Bone marrow (tissue), 2 donors: ENCODE data around the gene FAM241A.
"Not testable (repeated sequence)": the region's sequence is repeated elsewhere in the genome, so short reads cannot be mapped to it uniquely, and the experiment has no call there.

Source experiments
- DNase-seq, 2 donors: peaks; one replicate each; lab custom pipeline; 2025; lab: John Stamatoyannopoulos, UW

FAM241A gene

DNA sequence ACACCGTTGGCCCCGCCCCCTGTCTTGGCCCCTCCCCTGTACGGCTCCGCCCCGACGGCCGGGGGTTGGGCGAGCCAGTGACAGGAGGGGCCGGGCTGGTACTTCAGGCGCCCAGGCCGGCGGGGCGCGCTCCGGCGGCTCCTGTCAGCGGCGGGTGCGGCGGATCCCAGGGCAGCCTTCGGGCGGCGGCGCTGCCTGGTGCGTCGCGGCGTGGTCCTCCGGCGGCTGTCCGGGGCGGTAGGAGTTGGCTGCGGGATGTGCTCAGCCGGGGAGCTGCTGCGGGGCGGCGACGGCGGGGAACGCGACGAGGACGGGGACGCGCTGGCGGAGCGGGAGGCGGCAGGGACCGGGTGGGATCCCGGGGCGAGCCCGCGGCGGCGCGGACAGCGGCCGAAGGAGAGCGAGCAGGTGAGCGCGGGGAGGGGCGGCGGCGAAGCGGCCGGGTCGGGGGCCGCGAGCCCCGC lies at the start of gene FAM241A:
Gene FAM241A (plus strand): TSS at position 129 of the 464 bp plus-strand sequence. CDS start 127 bp downstream, at position 256.
- peak; percentile 61 to 77 for DNase-seq

DNA sequence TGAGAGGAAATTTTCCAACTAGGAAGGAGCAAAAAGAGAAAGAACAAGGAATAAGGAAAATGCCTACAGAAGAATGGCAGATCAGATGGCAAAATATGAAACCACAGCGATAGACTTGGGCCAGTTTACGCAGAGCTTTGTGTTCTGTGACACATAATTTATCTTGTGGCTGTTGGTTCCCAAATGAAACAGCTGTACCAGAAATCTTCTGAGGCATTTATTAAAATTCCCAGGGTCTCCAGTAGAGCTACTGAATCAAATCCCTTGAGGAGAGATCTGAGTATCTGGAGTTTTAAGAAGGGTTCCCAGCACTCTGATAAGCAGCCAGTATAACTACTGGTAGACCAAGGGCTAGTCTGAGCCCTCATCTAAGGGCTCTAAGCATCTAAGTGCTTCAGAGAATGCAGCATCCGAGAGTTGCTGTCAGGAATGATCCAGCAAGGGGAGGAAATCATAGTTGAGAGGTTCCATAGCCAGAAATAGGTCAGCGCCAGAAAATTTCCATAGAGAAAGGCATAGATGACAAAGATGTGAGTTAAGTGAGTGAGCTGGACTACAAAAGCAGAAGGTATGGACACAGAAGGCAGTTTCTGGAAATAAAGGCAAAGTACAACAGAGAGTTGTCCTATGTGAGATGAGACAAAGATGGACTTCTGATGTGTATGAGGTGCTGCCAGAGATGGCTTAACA lies 46.3 kb upstream of the FAM241A start:
- no peak for DNase-seq

DNA sequence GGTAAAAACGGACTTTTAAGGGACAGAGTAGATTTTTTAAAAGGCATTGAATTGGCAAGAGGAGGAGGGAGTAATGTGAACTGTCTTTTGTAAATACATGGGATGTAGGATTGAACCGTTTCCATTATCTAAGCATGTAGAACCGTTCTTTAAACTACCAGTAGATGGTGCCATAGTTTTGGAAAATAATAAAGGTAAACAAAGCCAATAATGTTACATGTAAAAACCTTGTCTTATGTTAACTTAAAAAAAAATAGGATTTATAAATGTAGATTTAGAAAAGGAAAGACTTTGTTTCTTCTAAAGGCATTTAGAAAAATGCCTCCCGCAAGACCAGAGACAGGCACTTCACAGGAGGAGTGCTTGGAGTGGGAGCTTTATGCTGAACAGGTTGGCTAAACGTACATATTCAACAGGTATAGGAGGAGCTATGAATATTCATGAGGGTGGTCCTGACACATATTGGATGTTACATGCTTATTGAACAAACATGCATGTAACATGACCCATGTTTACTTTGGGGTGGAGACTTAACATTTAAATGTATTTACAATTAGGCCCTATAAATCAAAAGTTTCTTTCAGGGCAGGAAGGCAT lies 45.5 kb upstream of the FAM241A start:
- peak in 1 of 2 donors; percentile 52 for DNase-seq

DNA sequence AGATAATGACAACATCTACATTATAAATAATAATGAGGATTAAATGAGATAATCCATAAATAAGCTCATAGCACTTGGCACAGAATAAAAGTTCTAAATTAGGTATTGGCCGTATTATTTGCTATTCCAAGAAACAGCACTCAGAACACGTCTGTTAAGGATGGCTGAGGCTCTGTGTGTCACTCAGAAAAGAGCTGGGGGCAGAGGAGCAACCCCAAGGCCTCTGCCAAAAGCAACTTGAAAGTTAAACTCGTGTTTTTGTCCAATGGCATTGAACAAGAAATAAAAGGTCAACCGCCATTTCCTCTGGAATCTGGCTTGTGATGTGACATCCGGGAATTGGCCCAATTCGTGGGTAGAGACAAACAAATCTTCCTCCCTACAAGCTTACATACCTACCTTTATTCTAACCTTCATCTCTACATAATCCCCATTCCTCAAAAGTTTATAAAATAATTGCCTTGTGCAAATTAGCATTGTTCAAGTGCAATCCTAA lies 42.3 kb upstream of the FAM241A start:
- DNase-seq = no peak

DNA sequence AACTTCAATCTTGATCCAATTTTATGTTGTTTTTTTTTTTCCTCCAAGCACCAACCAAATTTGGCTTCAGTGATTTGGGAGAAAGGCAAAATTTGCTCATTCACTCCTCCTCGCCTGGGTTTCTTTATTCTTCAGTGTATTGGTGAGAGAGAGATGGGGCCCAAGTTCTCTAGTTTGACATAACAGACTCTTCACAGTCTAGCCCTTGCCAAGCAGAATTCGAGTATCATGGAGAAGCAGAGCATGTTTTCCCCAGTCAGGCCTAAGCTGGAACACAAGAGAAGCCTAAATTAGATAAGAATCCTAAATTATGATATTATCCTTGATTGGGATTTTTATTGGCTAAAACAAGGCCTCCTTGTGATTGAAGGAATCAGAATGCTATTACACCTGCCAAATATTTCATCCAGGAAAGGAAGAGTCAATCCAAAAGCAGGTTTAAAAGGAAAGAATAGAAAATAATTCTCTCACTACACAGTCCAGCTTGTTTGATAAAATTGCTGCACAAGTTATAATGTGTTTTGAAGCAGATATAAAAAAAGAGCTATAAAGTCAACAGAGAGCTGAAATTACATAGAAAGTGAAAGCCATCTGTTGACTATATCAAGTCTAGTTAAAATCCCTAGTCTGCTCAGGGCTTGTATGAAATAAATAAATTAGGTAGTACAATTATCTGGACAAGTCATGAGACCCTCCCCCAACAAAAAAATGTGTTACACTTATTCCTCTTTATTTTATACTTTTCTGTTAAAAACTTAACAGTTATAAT lies 39.9 kb upstream of the FAM241A start:
- no peak for DNase-seq

DNA sequence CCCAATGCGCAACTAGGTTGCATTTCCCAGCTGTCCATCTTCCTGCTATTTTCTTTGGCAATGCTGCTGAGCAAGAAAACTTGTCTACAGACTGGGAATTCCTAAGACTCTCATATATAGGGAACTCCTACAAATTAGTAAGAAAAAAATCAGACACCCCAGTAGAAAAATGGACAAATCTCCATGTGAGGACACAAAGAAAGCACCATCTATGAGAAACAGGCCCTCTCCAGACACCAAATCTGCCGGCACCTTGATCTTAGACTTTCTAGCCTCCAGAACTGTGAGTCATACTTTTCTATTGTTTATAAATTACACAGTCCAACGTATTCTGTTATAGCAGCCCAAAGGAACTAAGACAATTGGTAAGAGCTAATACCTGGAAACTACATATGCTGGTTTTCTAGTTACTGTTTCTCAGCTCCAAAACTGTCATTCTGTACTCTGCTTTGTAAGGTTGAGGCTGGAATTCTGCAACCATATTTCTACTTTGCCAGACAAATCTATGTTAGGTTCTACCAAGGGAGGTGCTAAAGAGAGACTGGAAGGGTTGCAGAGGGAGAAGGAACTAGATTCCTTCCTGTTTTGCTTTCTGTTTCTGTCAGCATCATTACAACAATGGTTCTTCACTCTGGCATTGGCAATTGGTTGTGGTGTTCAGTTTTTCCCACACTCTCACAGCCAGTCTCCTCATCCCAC lies 35.7 kb upstream of the FAM241A start:
- peak in 1 of 2 donors; percentile 65 for DNase-seq

DNA sequence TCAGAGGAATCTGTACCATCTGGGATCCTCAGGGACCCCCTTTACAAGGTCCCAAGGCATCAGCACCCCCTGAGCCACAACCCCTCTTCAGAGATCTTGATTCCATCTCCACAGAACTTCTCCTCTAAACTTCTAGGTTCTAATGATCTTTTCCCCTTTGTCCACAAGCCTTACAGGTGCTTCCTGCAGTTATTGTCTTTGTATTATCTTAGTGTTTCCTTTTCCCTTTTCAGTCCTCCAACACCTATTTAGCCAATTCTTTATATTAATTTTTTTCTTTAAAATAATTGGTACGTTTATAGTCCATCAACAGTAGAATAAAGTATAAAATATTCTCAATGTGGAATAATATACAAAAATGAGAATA lies 35.2 kb upstream of the FAM241A start:
- no peak for DNase-seq

DNA sequence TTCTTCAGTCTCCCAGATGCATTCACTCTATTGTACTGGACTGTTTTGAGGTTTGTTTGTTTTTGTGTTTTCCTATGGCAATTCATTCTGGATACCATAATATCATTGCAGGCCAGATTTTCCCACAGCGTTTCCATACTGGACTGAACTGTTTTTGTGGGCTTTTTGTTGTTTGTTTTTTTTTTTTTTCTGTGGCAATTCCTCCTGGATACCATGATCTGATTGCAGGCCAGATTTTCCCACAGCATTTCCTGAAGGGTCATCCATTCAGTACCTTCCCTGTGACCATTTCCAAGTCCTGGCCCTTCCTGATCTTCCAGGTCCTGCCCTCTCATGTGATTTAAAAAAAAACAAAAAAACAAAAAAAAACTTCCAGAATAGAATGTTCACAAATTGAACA lies 33.9 kb upstream of the FAM241A start:
- DNase-seq = no peak

DNA sequence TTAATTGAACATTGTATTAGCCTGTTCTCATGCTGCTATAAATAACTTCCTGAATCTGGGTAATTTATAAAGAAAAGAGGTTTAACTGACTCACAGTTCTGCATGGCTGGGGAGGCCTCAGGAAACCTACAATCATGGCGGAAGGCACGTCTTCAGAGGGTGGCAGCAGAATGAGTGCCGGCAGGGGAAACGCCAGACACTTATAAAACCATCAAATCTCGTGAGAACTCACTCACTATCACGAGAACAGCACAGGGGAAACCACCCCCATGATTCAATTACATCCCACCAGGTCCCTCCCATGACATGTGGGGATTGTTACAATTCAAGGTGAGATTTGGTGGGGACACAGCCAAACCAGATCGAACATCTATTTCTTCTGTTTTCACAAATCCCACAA lies 33.2 kb upstream of the FAM241A start:
- DNase-seq = not testable (repeated sequence)

DNA sequence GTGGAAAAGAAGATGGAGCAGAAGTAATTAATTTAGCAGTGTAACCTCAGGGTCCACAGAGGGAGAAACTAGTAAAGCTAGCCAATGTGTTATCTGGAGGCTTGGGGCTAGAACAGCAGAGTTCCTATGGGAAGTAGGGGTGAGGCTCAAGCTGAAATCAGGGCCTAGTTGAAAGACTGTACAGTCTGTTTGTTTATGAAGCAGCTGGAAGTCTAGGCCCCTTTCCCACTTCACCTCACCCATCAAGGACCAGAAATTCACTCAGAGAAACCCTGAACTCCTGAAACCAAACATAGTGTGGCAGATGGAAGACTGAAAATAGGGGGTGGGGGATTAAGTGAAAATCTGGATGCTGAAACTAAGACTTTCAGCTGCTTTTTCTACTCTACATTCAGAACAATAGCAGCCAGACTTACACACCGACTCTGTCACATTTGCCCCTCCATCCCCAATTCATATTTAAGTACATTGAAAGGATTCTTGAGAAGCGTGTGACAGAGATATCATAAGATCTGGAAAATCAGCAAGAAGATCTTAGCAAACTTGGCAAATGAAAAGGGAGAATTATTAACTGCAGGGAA lies 32.6 kb upstream of the FAM241A start:
- DNase-seq = no peak

DNA sequence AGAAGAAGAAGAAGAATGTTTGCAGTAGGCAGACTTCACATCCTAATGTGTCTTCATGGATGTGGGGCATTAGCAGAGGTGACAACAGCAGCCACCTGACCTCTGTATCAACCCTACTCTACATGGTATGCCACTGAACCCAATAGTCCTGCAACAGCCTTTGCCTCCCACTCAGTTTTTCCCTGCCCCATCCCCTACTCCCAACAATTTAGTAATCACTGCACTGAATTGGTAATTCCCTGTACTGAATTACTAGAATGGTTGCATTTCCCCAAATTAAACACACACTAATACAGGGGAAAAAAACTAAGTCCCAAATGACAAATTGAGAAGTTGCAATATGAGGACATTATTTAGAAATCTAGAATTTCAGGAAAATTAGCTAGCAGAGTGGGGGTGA lies 31.4 kb upstream of the FAM241A start:
- DNase-seq = no peak

DNA sequence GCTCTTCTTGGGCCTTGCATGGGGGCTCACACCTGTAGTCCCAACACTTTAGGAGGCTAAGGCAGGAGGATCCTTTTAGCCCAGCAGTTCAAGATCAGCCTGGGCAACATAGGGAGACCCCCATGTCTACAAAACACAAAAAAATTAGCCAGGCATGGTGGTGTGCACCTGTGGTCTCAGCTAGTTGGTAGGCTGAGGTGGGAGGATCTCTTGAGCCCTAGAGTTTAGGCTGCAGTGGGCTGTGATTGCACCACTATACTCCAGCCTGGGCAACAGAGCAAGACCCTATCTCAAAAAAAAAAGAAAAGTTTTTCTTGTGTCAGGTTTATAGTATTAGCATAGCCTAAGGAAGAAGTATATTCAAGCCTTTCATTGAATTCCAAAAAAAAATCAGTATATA lies 30.8 kb upstream of the FAM241A start:
- no peak for DNase-seq

DNA sequence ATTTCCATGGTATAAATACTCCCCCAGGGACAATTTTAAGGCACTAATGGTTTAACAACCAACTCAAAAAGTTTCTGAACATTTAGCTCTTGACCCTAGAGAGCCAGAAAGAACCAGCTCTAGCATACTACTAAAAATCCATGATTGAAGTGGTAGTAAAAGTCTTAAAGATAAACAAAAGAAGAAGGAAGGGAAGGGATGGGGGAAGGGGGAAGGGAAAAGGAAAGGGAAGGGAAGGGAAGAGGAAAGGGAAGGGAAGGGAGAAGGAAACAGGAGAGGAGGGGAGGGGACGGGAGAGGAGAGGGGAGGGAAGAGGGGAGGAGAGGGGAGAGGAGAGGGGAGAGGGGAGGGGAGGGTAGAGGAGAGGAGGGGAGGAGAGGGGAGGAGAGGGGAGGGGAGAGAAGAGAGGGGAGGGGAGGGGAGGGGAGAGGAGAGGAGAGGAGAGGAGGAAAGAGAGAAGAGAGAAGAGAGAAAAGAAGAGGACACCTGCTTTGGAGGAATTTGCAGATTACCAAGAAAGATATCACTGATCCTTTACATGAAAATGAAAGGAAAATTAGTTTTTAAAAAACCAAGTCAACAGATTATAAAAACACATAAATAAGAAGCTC lies 26.4 kb upstream of the FAM241A start:
- no peak for DNase-seq

DNA sequence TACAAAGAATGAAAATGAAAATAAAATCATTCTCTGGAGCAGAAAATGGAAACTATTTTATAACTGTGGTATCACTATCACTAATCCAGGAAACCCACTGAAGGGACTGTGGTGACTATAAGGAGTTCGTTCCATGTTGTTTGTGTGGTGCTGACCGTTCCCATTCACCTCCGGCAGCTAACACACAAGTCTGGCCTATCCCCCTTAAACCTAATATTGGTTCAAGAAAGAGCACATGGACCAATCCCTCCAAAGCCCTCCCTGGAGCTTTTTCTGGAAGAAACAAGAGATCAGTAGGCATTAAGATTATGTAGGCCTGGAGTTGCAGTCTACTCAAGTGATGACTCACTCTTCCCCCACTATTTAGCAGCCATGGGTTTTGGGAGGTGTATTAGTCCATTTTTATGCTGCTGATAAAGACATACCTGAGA lies 25.9 kb upstream of the FAM241A start:
- DNase-seq = no peak

DNA sequence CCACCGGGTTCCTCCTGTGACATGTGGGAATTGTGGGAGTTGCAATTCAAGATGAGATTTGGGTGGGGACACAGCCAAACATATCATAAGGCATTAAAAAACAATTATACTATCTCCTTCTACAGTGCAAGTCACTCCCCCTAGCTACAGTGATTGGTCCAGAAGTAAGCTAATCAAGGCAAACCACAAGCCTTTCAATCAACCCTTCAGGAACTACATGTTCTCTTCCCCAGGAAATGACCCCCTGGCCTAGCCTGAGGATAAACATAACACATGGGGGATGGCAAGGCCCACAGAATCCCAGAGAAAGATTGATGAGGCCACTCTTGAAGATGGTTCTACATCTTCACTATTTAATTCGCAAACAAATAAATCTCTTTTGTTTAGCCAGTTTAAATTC lies 25.2 kb upstream of the FAM241A start:
- no peak for DNase-seq

DNA sequence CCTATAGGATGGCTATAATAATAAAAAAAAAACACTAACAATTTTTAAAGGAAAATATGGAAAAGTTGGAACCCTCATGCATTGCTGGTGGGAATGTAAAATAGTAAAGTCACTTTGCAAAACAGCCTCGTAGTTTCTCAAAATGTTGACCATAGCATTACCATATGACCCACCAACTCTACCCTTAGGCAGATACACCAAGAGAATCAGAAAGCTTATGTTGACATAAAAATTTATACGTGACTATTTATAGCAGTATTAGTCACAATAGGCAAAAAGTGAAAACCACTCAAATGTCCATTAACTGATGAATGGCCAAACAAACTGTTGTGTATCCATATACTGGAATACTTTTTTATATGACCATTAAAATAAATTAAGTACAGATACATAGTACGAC lies 19.8 kb upstream of the FAM241A start:
- DNase-seq = no peak

DNA sequence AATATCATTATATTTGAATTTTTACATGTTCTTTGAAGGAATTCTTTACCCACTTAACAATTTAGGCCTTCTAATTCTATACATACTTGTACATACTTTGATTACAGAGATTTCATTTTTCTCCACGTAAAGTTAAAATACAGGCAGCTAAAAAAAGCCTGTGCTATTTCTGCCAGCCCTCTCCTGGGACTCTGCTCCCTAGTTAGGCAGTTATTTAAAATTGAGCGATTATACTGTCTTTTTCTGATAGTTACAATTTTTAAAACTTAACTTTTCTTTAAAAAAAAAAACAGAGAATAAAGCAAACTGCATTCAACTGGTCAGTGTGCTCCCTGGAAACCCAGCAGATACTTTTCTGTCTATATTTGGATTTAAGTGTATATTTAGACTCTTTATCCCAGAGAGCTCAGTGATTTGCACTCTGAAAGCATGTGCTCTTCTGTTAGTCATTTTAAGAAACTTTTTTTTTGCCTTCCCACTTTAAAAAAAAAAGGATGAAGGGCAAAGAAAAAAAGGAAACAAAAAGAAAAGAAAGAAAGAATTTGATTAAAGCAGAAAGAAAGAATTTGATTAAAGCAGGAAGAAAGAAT lies 18.1 kb upstream of the FAM241A start:
- no peak for DNase-seq

DNA sequence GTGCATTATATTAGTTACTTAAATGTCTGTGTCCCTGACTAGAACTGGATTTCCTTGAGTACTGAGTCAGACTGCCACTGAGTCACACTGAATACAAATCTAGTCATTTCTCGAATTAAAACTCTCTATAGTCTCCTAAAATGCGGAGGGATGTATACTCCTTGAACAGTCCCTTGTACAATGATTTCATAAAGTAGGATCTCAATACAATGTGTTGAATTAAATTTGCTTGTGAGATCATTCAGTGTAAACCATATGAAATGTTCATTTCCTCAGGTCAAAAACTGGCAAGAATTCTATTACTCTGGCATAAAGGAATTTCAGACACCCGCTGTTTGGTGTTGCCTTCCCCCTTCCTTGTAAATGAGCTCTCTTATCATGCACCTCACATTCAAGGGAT lies 17.5 kb upstream of the FAM241A start:
- DNase-seq = no peak

DNA sequence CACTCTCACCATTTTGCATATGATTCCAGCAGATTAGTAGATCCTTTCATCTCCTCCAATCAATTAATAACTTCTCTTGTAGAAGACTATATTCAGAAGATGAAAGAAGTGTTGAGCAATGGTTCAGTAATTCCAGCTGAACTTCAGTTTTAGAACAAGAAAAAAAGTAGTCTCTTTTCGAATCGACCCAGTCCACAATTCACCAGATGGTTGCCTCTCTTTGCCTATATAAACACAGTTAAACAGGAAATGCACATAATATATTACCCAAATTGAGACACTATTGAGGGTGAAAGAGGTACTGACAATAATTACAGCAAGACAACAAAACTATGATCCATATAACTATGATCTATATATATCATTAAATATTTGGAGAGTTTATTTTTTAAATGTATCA lies 16.8 kb upstream of the FAM241A start:
- DNase-seq = no peak

DNA sequence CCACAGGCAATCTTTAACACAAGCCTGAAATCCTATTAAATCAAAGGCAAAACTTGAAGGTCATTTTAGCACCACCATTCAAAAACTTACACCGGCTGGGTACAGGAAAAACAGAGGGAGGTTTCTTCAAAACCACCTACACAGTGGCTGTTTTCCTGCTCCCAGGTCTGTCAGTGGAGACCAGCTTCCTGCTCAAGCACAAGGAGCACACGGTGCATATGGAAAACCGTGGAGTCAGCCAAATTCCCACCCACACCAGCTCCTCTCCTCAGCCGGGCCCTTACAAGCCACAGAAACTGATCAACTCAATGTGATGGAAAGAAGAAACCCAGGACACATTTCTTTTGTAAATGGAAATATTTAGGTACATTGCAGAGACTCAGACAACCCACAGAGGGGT lies 14.3 kb upstream of the FAM241A start:
- no peak for DNase-seq

DNA sequence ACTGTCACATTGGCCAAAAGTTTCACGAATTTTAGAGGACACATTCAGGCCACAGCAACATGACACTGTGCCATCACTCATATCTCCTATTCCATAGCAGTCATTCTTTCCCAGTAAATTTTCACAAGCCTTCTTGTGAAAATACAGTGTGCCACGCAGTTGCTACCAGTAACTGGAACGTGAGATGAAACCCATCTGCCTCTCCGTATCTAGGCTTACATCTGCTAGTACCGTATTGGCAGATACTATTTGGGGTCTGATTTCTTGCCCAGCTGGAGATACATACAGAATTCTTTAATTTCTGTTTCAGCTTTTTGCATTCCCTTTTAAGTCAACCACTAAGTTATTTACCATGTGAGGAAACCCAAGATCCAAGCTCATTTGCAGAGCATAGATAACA lies 8.7 kb upstream of the FAM241A start:
- no peak for DNase-seq
